ENCODE measurements around the gene BRAF. TPM values are rescaled to one million over a fixed set of nuclear protein-coding genes. Genes with fewer than 3 reads are reported as not detected.
"Not testable (repeated sequence)": the region's sequence is repeated elsewhere in the genome, so short reads cannot be mapped to it uniquely, and the experiment has no call there.

Gene BRAF
- total RNA-seq, 1 experiment from 2014 or later = 7.7 TPM

GRCh38 chr7:140876519-140877248 is 48.0 kb downstream of the BRAF start:
- no peak overlapping the region for H3K4me3 ChIP-seq (ENCODE audit: insufficient read depth, low read depth, low read length)
- DNase-seq = no peak
- no peaks in the 10 kb centered on the region for H3K27me3 ChIP-seq (ENCODE audit: control insufficient read depth, insufficient read depth, low read length)
- no peaks in the 10 kb centered on the region for H3K36me3 ChIP-seq (replicated peaks; ENCODE audit: control insufficient read depth, insufficient read depth, low read length)

DNA sequence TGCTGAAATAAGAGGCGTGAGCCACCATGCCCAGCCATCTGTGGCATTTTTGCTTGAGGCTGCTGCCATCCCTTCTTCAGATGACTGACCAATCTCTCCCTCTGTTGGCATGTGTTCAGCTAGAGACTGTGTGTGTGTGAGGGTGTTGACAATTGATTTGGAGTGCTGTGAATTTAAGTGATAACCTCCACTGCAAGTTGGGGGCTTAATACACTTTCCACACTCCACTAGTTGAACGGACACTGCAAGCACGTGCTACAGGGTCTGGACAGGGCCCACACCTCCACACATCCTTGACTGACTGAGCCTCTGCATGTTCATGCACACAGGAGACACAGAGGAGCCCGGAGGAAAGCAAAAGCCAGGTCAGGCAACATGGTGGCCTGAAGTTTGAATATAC is 51.3 kb downstream of the BRAF start:
- H3K4me3 ChIP-seq (ENCODE audit: insufficient read depth, low read depth, low read length) = no peak overlapping the region
- no peaks in the 10 kb centered on the region for H3K36me3 ChIP-seq (replicated peaks; ENCODE audit: control insufficient read depth, insufficient read depth, low read length)
- no peaks in the 10 kb centered on the region for H3K27me3 ChIP-seq (ENCODE audit: control insufficient read depth, insufficient read depth, low read length)
- DNase-seq = no peak

DNA sequence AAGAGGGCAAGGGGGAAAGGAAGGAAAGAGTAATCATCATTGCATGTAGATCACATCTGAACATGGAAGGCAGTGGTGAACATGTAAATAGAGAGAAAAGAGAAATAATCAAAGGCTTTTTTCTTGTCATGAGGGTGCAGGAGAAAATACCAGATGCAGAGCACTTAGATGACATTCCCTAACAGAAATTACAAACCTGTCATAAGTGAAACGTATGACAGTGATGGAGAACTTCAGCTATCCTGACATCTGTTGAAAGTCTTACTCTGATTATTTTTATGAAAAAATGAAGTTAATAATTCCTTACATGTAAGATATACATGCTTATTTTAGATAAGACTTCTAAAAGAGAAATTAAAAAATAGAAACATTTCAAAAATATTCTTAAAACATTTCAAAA is 54.7 kb downstream of the BRAF start:
- H3K4me3 ChIP-seq (ENCODE audit: insufficient read depth, low read depth, low read length) = no peak overlapping the region
- no peaks in the 10 kb centered on the region for H3K36me3 ChIP-seq (replicated peaks; ENCODE audit: control insufficient read depth, insufficient read depth, low read length)
- DNase-seq = no peak
- no peaks in the 10 kb centered on the region for H3K27me3 ChIP-seq (ENCODE audit: control insufficient read depth, insufficient read depth, low read length)

- DNase-seq = no peak
- Histone ChIP-seq H3K4me3 (ENCODE audit: insufficient read depth, low read depth, low read length) (no peak overlapping the region), H3K27me3 (ENCODE audit: control insufficient read depth, insufficient read depth, low read length) (no peaks in the 10 kb centered on the region), H3K36me3 (replicated peaks; ENCODE audit: control insufficient read depth, insufficient read depth, low read length) (no peaks in the 10 kb centered on the region)
Measured at GRCh38 chr7:140869430-140869829, 55.3 kb downstream of the BRAF start.

- Histone ChIP-seq H3K36me3 (replicated peaks; ENCODE audit: control insufficient read depth, insufficient read depth, low read length) (no peaks in the 10 kb centered on the region), H3K4me3 (ENCODE audit: insufficient read depth, low read depth, low read length) (no peak overlapping the region), H3K27me3 (ENCODE audit: control insufficient read depth, insufficient read depth, low read length) (no peaks in the 10 kb centered on the region)
- DNase-seq = no peak
Measured at GRCh38 chr7:140867467-140868462, 57.0 kb downstream of the BRAF start.

GRCh38 chr7:140866926-140867325 is 57.8 kb downstream of the BRAF start:
- H3K27me3 ChIP-seq (ENCODE audit: control insufficient read depth, insufficient read depth, low read length) = no peaks in the 10 kb centered on the region
- H3K36me3 ChIP-seq (replicated peaks; ENCODE audit: control insufficient read depth, insufficient read depth, low read length) = no peaks in the 10 kb centered on the region
- no peak overlapping the region for H3K4me3 ChIP-seq (ENCODE audit: insufficient read depth, low read depth, low read length)
- DNase-seq = no peak

- no peak overlapping the region for H3K4me3 ChIP-seq (ENCODE audit: insufficient read depth, low read depth, low read length)
- H3K36me3 ChIP-seq (replicated peaks; ENCODE audit: control insufficient read depth, insufficient read depth, low read length) = no peaks in the 10 kb centered on the region
- no peak for DNase-seq
- no peaks in the 10 kb centered on the region for H3K27me3 ChIP-seq (ENCODE audit: control insufficient read depth, insufficient read depth, low read length)
Measured at GRCh38 chr7:140864732-140865131, 60.0 kb downstream of the BRAF start.

GRCh38 chr7:140863867-140864266 is 60.9 kb downstream of the BRAF start:
- H3K36me3 ChIP-seq (replicated peaks; ENCODE audit: control insufficient read depth, insufficient read depth, low read length) = no peaks in the 10 kb centered on the region
- no peak for DNase-seq
- H3K27me3 ChIP-seq (ENCODE audit: control insufficient read depth, insufficient read depth, low read length) = no peaks in the 10 kb centered on the region
- no peak overlapping the region for H3K4me3 ChIP-seq (ENCODE audit: insufficient read depth, low read depth, low read length)

GRCh38 chr7:140863184-140863583 is 61.5 kb downstream of the BRAF start:
- Histone ChIP-seq H3K4me3 (ENCODE audit: insufficient read depth, low read depth, low read length) (no peak overlapping the region), H3K27me3 (ENCODE audit: control insufficient read depth, insufficient read depth, low read length) (no peaks in the 10 kb centered on the region), H3K36me3 (replicated peaks; ENCODE audit: control insufficient read depth, insufficient read depth, low read length) (no peaks in the 10 kb centered on the region)
- no peak for DNase-seq

DNA sequence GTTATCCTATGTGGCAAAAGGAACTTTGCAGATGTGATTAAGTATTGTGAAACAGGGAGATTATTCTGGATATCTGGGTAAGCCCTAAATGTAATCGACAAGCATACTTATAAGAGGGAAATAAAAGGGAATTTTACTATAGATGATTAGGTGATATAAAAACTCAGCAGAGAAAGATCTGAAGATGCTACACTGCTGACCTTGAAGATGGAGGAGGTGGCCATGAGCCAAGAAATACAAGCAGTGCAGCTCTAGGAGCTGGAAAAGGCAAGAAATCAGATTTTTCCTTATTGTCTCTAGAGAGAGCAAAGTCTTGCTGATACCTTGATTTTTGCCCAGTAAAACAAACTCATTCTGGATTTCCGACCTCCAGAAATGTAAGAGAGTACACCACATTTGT is 67.7 kb downstream of the BRAF start:
- H3K36me3 ChIP-seq (replicated peaks; ENCODE audit: control insufficient read depth, insufficient read depth, low read length) = no peaks in the 10 kb centered on the region
- no peak overlapping the region for H3K4me3 ChIP-seq (ENCODE audit: insufficient read depth, low read depth, low read length)
- DNase-seq = no peak
- H3K27me3 ChIP-seq (ENCODE audit: control insufficient read depth, insufficient read depth, low read length) = no peaks in the 10 kb centered on the region

- Histone ChIP-seq H3K4me3 (ENCODE audit: insufficient read depth, low read depth, low read length) (no peak overlapping the region), H3K27me3 (ENCODE audit: control insufficient read depth, insufficient read depth, low read length) (no peaks in the 10 kb centered on the region), H3K36me3 (replicated peaks; ENCODE audit: control insufficient read depth, insufficient read depth, low read length) (no peaks in the 10 kb centered on the region)
- DNase-seq = no peak
Measured at GRCh38 chr7:140841166-140841715, 83.5 kb downstream of the BRAF start.

- Histone ChIP-seq H3K27me3 (ENCODE audit: control insufficient read depth, insufficient read depth, low read length) (no peaks in the 10 kb centered on the region), H3K36me3 (replicated peaks; ENCODE audit: control insufficient read depth, insufficient read depth, low read length) (no peaks in the 10 kb centered on the region; the same call in 1 of the 2 replicates)
- DNase-seq = no peak
Measured at GRCh38 chr7:140831724-140832123, 93.0 kb downstream of the BRAF start.

DNA sequence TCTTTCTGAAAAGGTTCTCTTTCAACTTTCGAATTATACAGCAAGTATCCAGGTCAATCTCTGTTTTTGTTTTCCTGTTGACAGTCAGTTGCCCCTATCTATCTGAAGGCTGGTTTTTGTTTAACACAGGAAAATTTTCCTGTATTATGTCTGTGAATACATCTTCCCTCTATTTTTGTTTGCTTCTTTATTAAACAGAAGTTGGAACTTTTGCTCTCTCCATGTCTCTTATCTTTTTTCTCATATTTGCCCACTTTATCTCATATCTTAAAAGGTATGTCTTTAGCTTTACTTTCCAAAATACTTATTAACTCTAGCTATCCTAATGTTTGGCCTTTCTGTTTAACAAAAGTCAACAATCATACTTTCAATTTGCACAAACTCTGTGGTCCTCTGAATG is 95.0 kb downstream of the BRAF start:
- H3K4me3 ChIP-seq (ENCODE audit: insufficient read depth, low read depth, low read length) = no peak overlapping the region
- no peak for DNase-seq
- no peaks in the 10 kb centered on the region for H3K27me3 ChIP-seq (ENCODE audit: control insufficient read depth, insufficient read depth, low read length)
- no peaks in the 10 kb centered on the region; the same call in 1 of the 2 replicates for H3K36me3 ChIP-seq (replicated peaks; ENCODE audit: control insufficient read depth, insufficient read depth, low read length)

More at GRCh38 chr7:140831724-140832123, 93.0 kb downstream of the BRAF start:
- no peak overlapping the region for H3K4me3 ChIP-seq (ENCODE audit: insufficient read depth, low read depth, low read length)

GRCh38 chr7:140828741-140829140 is 96.0 kb downstream of the BRAF start:
- Histone ChIP-seq H3K4me3 (ENCODE audit: insufficient read depth, low read depth, low read length) (no peak overlapping the region), H3K27me3 (ENCODE audit: control insufficient read depth, insufficient read depth, low read length) (no peaks in the 10 kb centered on the region), H3K36me3 (replicated peaks; ENCODE audit: control insufficient read depth, insufficient read depth, low read length) (no peaks in the 10 kb centered on the region; the same call in 1 of the 2 replicates)
- no peak for DNase-seq

DNA sequence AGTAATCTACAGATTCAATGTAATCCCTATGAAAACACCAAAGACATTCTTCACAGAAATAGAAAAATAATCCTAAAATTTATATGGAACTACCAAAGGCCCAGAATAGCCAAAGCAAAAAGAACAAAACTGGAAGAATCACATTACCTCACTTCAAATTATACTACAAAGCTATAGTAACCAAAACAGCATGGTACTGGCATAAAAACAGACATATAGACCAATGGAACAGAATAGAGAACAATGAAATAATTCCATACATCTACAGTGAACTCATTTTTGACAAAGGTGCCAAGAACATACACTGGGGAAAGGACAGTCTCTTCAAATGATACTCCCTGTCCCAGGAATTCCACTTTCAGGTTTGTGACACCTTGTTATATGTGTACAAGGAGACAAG is 107.3 kb downstream of the BRAF start:
- not testable (repeated sequence) for H3K4me3 ChIP-seq (ENCODE audit: insufficient read depth, low read depth, low read length); H3K27me3 ChIP-seq (ENCODE audit: control insufficient read depth, insufficient read depth, low read length); DNase-seq; H3K36me3 ChIP-seq (replicated peaks; ENCODE audit: control insufficient read depth, insufficient read depth, low read length)
